C4-2B (cell line): Measurements from ENCODE around the gene SHISA4.

Experiments
- ZFX ChIP-seq: fragments of 450-650 bp; IDR thresholded peaks from 2 replicates; pipeline ENCODE4 v1.6.1; 2017
- TF ChIP-seq, protein P1 (sequence below): fragments of 450-650 bp; conservative IDR thresholded peaks from 2 replicates; pipeline ENCODE4 v1.5.1; 2017; ENCODE audit warnings: mild to moderate bottlenecking

DNA sequence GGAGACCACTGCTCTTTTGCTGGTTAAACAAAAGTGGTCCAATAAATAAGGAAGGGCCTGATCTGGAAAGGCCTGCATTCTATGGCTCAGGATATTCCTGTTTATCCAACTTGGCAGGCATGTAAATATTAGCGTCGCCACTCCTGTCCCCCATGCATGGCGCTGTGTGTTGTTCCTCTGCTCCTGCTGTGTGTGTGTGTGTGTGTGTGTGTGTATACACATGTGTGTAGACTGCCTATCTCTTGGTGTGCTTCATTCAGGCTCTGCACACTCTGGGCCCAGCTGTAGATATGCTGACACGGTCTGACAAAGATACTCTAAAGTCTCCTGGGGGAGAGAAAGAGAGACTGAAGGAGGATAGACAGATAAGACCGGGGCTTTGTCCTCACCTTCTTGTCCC, 50.9 kb downstream of the SHISA4 start:
- TF ChIP-seq, protein P1, sequence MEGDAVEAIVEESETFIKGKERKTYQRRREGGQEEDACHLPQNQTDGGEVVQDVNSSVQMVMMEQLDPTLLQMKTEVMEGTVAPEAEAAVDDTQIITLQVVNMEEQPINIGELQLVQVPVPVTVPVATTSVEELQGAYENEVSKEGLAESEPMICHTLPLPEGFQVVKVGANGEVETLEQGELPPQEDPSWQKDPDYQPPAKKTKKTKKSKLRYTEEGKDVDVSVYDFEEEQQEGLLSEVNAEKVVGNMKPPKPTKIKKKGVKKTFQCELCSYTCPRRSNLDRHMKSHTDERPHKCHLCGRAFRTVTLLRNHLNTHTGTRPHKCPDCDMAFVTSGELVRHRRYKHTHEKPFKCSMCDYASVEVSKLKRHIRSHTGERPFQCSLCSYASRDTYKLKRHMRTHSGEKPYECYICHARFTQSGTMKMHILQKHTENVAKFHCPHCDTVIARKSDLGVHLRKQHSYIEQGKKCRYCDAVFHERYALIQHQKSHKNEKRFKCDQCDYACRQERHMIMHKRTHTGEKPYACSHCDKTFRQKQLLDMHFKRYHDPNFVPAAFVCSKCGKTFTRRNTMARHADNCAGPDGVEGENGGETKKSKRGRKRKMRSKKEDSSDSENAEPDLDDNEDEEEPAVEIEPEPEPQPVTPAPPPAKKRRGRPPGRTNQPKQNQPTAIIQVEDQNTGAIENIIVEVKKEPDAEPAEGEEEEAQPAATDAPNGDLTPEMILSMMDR = no peak
- no peak for TF ChIP-seq ZFX
